Measurements from ENCODE around the gene LPCAT1.
A peak's percentile ranks its signal among the peaks of the same experiment; 100 is the strongest.
"Not testable (repeated sequence)": the region's sequence is repeated elsewhere in the genome, so short reads cannot be mapped to it uniquely, and the experiment has no call there.

The LPCAT1 gene

GRCh38 chr5:1515921-1516571 is 7.7 kb downstream of the LPCAT1 start:
- peak overlapping the region; percentile 76 for H3K27ac ChIP-seq

GRCh38 chr5:1515311-1515920 is 8.3 kb downstream of the LPCAT1 start:
- peak overlapping the region; percentile 76 for H3K27ac ChIP-seq
- CTCF ChIA-PET, result no interaction called here
- POLR2A ChIA-PET (ENCODE audit: low non-redundant PET), result no interaction called here
- no peak for DNase-seq (ENCODE audit: low spot score)
- TF ChIP-seq CTCF (conservative IDR thresholded peaks at IDR 0.05; ENCODE audit: low read depth), result no peak

More at GRCh38 chr5:1515921-1516571, 7.7 kb downstream of the LPCAT1 start:
- ChIA-PET POLR2A (ENCODE audit: low non-redundant PET) (interaction anchor here (0.7 kb wide), 1 partner anchor 85 kb away, joined by 4 read pairs; no protein-coding TSS in a partner anchor), CTCF (interaction anchor here (0.8 to 0.9 kb wide), 2 partner anchors 36 to 136 kb away, joined by 3 to 4 read pairs; no protein-coding TSS in a partner anchor)
- DNase-seq (ENCODE audit: low spot score), result peak; percentile 87
- no peak for TF ChIP-seq CTCF (conservative IDR thresholded peaks at IDR 0.05; ENCODE audit: low read depth)

- peak overlapping the region; percentile 29; the same call in 1 of the 2 replicates for H3K27ac ChIP-seq
- DNase-seq (ENCODE audit: low spot score); CTCF ChIA-PET; POLR2A ChIA-PET (ENCODE audit: low non-redundant PET): not testable (repeated sequence)
These were observed 8.9 kb downstream of the LPCAT1 start for GRCh38 chr5:1514819-1515310.

- no peak for TF ChIP-seq CTCF (conservative IDR thresholded peaks at IDR 0.05; ENCODE audit: low read depth)
- H3K27ac ChIP-seq, result peak overlapping the region; percentile 29
- ChIA-PET CTCF (interaction anchor here (0.6 kb wide), 1 partner anchor 104 kb away, joined by 5 read pairs; no protein-coding TSS in a partner anchor), POLR2A (ENCODE audit: low non-redundant PET) (no interaction called here)
- DNase-seq (ENCODE audit: low spot score), result no peak
These were observed 9.5 kb downstream of the LPCAT1 start for GRCh38 chr5:1514027-1514818.

GRCh38 chr5:1513326-1514026 is 10.3 kb downstream of the LPCAT1 start:
- ChIA-PET POLR2A (ENCODE audit: low non-redundant PET) (no interaction called here), CTCF (interaction anchor here (0.6 kb wide), 1 partner anchor 105 kb away, joined by 5 read pairs; no protein-coding TSS in a partner anchor)
- no peak for DNase-seq (ENCODE audit: low spot score)
- TF ChIP-seq CTCF (conservative IDR thresholded peaks at IDR 0.05; ENCODE audit: low read depth), result no peak
- H3K27ac ChIP-seq, result peak overlapping the region; percentile 33

DNA sequence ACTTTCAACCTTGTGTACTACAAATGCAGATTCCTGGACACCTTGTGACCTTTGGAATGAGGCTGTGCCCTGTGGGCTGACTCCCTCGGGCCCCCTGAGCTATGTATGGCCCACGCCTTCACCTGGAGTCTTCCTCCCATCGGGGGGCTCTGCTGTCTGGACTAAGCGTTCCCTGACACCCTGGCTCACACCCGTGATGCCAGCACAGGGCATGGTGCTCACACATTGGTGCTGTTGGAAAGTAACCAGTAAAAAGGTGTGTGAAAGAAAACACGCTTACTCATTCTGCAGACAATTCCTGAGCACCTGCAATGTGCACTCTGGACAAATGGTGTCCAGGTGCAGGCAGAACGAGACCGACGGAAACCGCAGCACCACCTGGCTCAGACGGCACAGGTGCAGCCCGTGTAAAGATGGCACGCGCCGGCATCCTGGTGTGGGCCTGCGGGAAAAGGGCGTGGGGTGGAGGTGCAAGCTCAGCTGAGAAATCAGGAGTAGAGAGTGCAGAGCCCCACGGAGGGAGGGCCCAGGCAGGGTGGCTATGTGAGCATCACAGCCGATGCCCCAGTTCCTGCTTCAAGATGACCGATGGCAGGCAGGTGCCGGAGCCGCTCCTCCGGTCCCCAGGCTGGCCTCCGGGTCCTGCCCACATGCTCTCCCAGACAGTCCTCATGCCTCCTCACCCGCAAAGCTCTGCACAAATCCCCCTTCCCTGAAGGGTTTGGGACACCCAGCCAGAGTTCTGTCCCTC is 11.0 kb downstream of the LPCAT1 start:
- ChIA-PET POLR2A (ENCODE audit: low non-redundant PET) (no interaction called here), CTCF (no interaction called here)
- peak overlapping the region; percentile 33 for H3K27ac ChIP-seq
- TF ChIP-seq CTCF (conservative IDR thresholded peaks at IDR 0.05; ENCODE audit: low read depth), result no peak
- DNase-seq (ENCODE audit: low spot score), result no peak

Data from RWPE1 (cell line).